Hepatocyte (in vitro differentiated cells): ENCODE measurements around the gene HIGD1B. TPM values are rescaled to one million over a fixed set of nuclear protein-coding genes. Genes with fewer than 3 reads are reported as not detected.

Source experiments
- DNase-seq: peaks from one replicate; pipeline ENCODE4 v3.0.0-alpha.2; 2016; ENCODE audit warnings: low spot score
- H2AFZ ChIP-seq: fragments of 200-600 bp; sonication (generic); 2 replicates; pipeline ENCODE4 v1.6.0; 2016; ENCODE audit warnings: antibody characterized with exemption, mild to moderate bottlenecking
- H3K27ac ChIP-seq: fragments of 200-600 bp; sonication (generic); 2 replicates; pipeline ENCODE4 v1.5.1; 2016; ENCODE audit warnings: mild to moderate bottlenecking
- H3K27me3 ChIP-seq: fragments of 200-600 bp; sonication (generic); 2 replicates; pipeline ENCODE4 v1.6.1; 2016
- H3K36me3 ChIP-seq: fragments of 200-600 bp; sonication (generic); replicated peaks from 2 replicates; pipeline ENCODE4 v1.5.1; 2016; ENCODE audit warnings: low read depth; ENCODE audit not compliant: insufficient read depth
- H3K4me1 ChIP-seq: fragments of 200-600 bp; sonication (generic); 2 replicates; pipeline ENCODE4 v1.5.1; 2016; ENCODE audit warnings: mild to moderate bottlenecking, moderate library complexity; ENCODE audit not compliant: insufficient read depth
- H3K4me2 ChIP-seq: fragments of 200-600 bp; sonication (generic); 2 replicates; pipeline ENCODE4 v1.6.0; 2016
- H3K4me3 ChIP-seq: fragments of 200-600 bp; sonication (generic); 2 replicates; pipeline ENCODE4 v1.5.1; 2016; ENCODE audit warnings: mild to moderate bottlenecking
- H3K79me2 ChIP-seq: fragments of 200-600 bp; sonication (generic); 2 replicates; pipeline ENCODE4 v1.6.0; 2017; ENCODE audit warnings: mild to moderate bottlenecking
- H3K9me2 ChIP-seq: fragments of 200-600 bp; sonication (generic); replicated peaks from 2 replicates; pipeline ENCODE4 v1.6.0; 2017; ENCODE audit warnings: mild to moderate bottlenecking; ENCODE audit not compliant: insufficient read depth
- H3K9me3 ChIP-seq: fragments of 200-600 bp; sonication (generic); 2 replicates; pipeline ENCODE4 v1.5.1; 2016; ENCODE audit warnings: low read depth, mild to moderate bottlenecking
- H4K20me1 ChIP-seq: fragments of 200-600 bp; sonication (generic); 2 replicates; pipeline ENCODE4 v1.6.0; 2016; ENCODE audit warnings: mild to moderate bottlenecking; ENCODE audit not compliant: insufficient read depth, poor library complexity, severe bottlenecking
- EZH2 ChIP-seq: fragments of 200-600 bp; sonication (generic); IDR thresholded peaks from 2 replicates; pipeline ENCODE4 v1.6.1; 2016; ENCODE audit warnings: antibody characterized with exemption, mild to moderate bottlenecking, borderline replicate concordance
- EZH2phosphoT487 ChIP-seq: fragments of 200-600 bp; sonication (generic); IDR thresholded peaks from one replicate; pipeline ENCODE4 v1.6.1; 2018; ENCODE audit warnings: antibody characterized with exemption, mild to moderate bottlenecking, low read depth, moderate library complexity; ENCODE audit not compliant: unreplicated experiment, severe bottlenecking
- WGBS: methylation state at CpG from one replicate; pipeline ENCODE4 v1.1.6; 2016; ENCODE audit warnings: low lambda C conversion rate; ENCODE audit errors: missing lambda C conversion rate; 5-methylcytosine and 5-hydroxymethylcytosine counted together
- polyA plus RNA-seq: library from polyadenylated mRNA; unstranded; fragments of >200 nt; fragmentation: Nextera tagmentation; extraction: Ambion mirVana; gene quantifications from 2 replicates; pipeline ENCODE4 v1.2.1, GENCODE V29; 2016
- total RNA-seq: library from RNA; depleted of rRNA; stranded (reverse); fragments of >200 nt; gene quantifications from 2 replicates; pipeline ENCODE4 v1.2.3, GENCODE V29; 2014
- TF ChIP-seq, protein P1 (sequence below): fragments of 200-600 bp; sonication (generic); IDR thresholded peaks from 2 replicates; pipeline ENCODE4 v1.5.1; 2016; ENCODE audit warnings: antibody characterized with exemption, mild to moderate bottlenecking; ENCODE audit not compliant: poor library complexity

HIGD1B gene
- total and polyA plus RNA-seq, 2 experiments from 2014 or later = not detected

DNA sequence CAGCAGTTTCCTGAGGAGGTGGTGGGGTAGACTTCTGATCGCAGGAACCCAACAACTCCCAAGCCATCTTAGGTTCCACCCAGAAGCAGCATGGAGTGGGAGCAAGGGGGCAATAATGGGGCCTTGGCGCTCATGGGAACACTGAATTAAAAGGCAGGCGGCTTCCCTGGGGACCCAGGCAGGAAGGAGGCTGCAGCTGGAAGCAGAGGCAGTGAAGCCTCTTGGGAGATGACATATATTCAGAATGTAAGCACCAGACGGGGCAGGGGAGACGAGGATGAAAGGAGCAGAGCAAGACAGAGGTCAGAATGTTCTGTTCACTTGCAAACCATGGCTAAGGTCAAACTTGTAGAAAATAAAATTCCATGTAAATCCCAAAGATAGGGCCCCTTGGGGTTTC is 2.9 kb downstream of the HIGD1B start:
- no peaks in the 10 kb centered on the region for H3K36me3 ChIP-seq
- H3K4me1 ChIP-seq = no peaks in the 10 kb centered on the region
- TF ChIP-seq EZH2 = no peak
- TF ChIP-seq EZH2phosphoT487 = no peak
- TF ChIP-seq, protein P1, sequence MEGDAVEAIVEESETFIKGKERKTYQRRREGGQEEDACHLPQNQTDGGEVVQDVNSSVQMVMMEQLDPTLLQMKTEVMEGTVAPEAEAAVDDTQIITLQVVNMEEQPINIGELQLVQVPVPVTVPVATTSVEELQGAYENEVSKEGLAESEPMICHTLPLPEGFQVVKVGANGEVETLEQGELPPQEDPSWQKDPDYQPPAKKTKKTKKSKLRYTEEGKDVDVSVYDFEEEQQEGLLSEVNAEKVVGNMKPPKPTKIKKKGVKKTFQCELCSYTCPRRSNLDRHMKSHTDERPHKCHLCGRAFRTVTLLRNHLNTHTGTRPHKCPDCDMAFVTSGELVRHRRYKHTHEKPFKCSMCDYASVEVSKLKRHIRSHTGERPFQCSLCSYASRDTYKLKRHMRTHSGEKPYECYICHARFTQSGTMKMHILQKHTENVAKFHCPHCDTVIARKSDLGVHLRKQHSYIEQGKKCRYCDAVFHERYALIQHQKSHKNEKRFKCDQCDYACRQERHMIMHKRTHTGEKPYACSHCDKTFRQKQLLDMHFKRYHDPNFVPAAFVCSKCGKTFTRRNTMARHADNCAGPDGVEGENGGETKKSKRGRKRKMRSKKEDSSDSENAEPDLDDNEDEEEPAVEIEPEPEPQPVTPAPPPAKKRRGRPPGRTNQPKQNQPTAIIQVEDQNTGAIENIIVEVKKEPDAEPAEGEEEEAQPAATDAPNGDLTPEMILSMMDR = no peak
- no peaks in the 10 kb centered on the region for H4K20me1 ChIP-seq
- H3K79me2 ChIP-seq = no peaks in the 10 kb centered on the region
- no peaks in the 10 kb centered on the region for H3K9me3 ChIP-seq
- H3K27me3 ChIP-seq = no peaks in the 10 kb centered on the region
- DNase-seq = no peak
- 90% methylated on average over 5 of the region's 5 CpGs for WGBS
- no peak overlapping the region for H3K27ac ChIP-seq
- no peaks in the 10 kb centered on the region for H3K9me2 ChIP-seq
- no peak overlapping the region for H3K4me3 ChIP-seq
- H2AFZ ChIP-seq = no peak overlapping the region
- no peak overlapping the region for H3K4me2 ChIP-seq

DNA sequence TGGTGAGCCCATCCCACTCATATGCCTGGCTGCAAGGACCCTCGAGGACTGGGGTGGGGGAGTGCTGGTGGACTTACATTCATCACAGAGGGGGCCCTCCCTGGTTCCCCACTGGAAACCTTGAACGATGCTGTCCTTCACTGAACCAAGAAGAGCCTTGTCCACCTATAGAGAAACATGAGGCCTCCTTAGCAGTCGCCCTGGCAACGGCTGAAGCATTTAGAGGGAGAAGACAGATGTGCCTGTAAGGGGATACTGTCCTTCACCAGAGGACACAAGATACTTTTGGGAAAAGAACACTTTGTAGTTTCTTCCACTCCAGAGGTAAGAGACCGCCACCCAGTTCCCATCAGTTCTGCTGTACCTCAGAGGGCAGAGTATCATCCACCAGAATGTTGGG is 6.5 kb downstream of the HIGD1B start:
- WGBS = 100% methylated on average over 5 of the region's 5 CpGs
- DNase-seq = no peak
- Histone ChIP-seq H3K27me3 (no peaks in the 10 kb centered on the region), H3K4me2 (no peak overlapping the region), H2AFZ (no peak overlapping the region), H3K27ac (no peak overlapping the region), H3K9me3 (no peaks in the 10 kb centered on the region), H3K36me3 (peaks cover 3% of the 10 kb centered on the region), H3K4me1 (no peaks in the 10 kb centered on the region), H3K9me2 (no peaks in the 10 kb centered on the region), H3K79me2 (no peaks in the 10 kb centered on the region), H4K20me1 (no peaks in the 10 kb centered on the region), H3K4me3 (no peak overlapping the region)
- TF ChIP-seq, protein P1 = no peak
- TF ChIP-seq EZH2phosphoT487 (no peak), EZH2 (no peak)

- Histone ChIP-seq H3K27ac (no peak overlapping the region), H3K4me1 (no peaks in the 10 kb centered on the region), H3K9me2 (no peaks in the 10 kb centered on the region), H3K36me3 (peaks cover 6% of the 10 kb centered on the region), H3K4me3 (no peak overlapping the region), H3K79me2 (no peaks in the 10 kb centered on the region), H2AFZ (no peak overlapping the region), H3K4me2 (no peak overlapping the region), H3K9me3 (no peaks in the 10 kb centered on the region), H4K20me1 (no peaks in the 10 kb centered on the region), H3K27me3 (no peaks in the 10 kb centered on the region)
- no peak for DNase-seq
- TF ChIP-seq EZH2 (no peak), EZH2phosphoT487 (no peak)
- TF ChIP-seq, protein P1 = no peak
- 92% methylated on average over 5 of the region's 5 CpGs for WGBS
Observed at GRCh38 chr17:44859701-44860100, 12.0 kb downstream of the HIGD1B start.

- 93% methylated on average over 9 of the region's 9 CpGs for WGBS
- no peak for DNase-seq
- Histone ChIP-seq H3K4me1 (no peaks in the 10 kb centered on the region), H3K27me3 (no peaks in the 10 kb centered on the region), H3K27ac (no peak overlapping the region), H3K9me2 (no peaks in the 10 kb centered on the region), H2AFZ (no peak overlapping the region), H3K4me3 (no peak overlapping the region), H3K9me3 (no peaks in the 10 kb centered on the region), H4K20me1 (no peaks in the 10 kb centered on the region), H3K36me3 (peaks cover 6% of the 10 kb centered on the region), H3K79me2 (no peaks in the 10 kb centered on the region), H3K4me2 (no peak overlapping the region)
- TF ChIP-seq, protein P1 = no peak
- TF ChIP-seq EZH2 (no peak), EZH2phosphoT487 (no peak)
Observed at GRCh38 chr17:44862278-44862914, 14.7 kb downstream of the HIGD1B start.
